HepG2 (cell line): ENCODE results near the gene ZFPM1. TPM values are rescaled to one million over a fixed set of nuclear protein-coding genes. Genes with fewer than 3 reads are reported as not detected.

ENCODE experiments used
- ARHGAP35 ChIP-seq: sonication (generic); formaldehyde crosslinking; IDR thresholded peaks from 2 replicates; pipeline ENCODE4 v1.9.0; 2022; ENCODE audit warnings: mild to moderate bottlenecking, inconsistent platforms, moderate library complexity, missing genetic modification reagents, borderline replicate concordance
- ATRX ChIP-seq: sonication (generic); formaldehyde crosslinking; IDR thresholded peaks from 2 replicates; pipeline ENCODE4 v1.4.0; 2020; ENCODE audit warnings: missing genetic modification reagents, borderline replicate concordance
- BRF2 ChIP-seq: sonication (generic); formaldehyde crosslinking; IDR thresholded peaks from 2 replicates; pipeline ENCODE4 v1.8.1; 2022; ENCODE audit warnings: mild to moderate bottlenecking, missing genetic modification reagents
- CBX5 ChIP-seq: sonication (generic); formaldehyde crosslinking; IDR thresholded peaks from 2 replicates; pipeline ENCODE4 v1.4.0; 2020; ENCODE audit warnings: missing genetic modification reagents, borderline replicate concordance
- CCAR2 ChIP-seq: fragments of 200-400 bp; formaldehyde crosslinking; optimal IDR thresholded peaks from 2 replicates; pipeline ENCODE3; 2018; ENCODE audit warnings: low read depth, mild to moderate bottlenecking, low read length, moderate library complexity
- CENPBD1 ChIP-seq: sonication (generic); formaldehyde crosslinking; IDR thresholded peaks from 2 replicates; pipeline ENCODE4 v1.8.0; 2022; ENCODE audit warnings: missing genetic modification reagents, low read depth, mild to moderate bottlenecking, borderline replicate concordance
- HDAC6 ChIP-seq: fragments of 200-600 bp; sonication (generic); IDR thresholded peaks from 2 replicates; pipeline ENCODE4 v1.7.0; 2017; ENCODE audit warnings: mild to moderate bottlenecking, antibody characterized with exemption, low read length, low read depth
- ISL2 ChIP-seq: sonication (generic); formaldehyde crosslinking; IDR thresholded peaks from 2 replicates; pipeline ENCODE4 v1.5.0; 2020; ENCODE audit warnings: missing genetic modification reagents
- NCOA5 ChIP-seq: sonication (generic); formaldehyde crosslinking; IDR thresholded peaks from 2 replicates; pipeline ENCODE4 v1.4.0; 2020; ENCODE audit warnings: missing genetic modification reagents
- PBX3 ChIP-seq: sonication (generic); formaldehyde crosslinking; IDR thresholded peaks from 2 replicates; pipeline ENCODE4 v1.8.1; 2023; ENCODE audit warnings: missing genetic modification reagents, inconsistent platforms, borderline replicate concordance
- PTBP1 ChIP-seq: fragments of 200-400 bp; formaldehyde crosslinking; IDR thresholded peaks from 2 replicates; pipeline ENCODE4 v1.6.1; 2018; ENCODE audit warnings: low read length, low read depth; ENCODE audit not compliant: poor library complexity, severe bottlenecking
- RFXANK ChIP-seq: IDR thresholded peaks from 2 replicates; pipeline ENCODE4 v1.6.1; 2016
- TRIM24 ChIP-seq: sonication (generic); formaldehyde crosslinking; IDR thresholded peaks from 2 replicates; pipeline ENCODE4 v1.8.0; 2022; ENCODE audit warnings: mild to moderate bottlenecking, missing genetic modification reagents
- WIZ ChIP-seq: sonication (generic); formaldehyde crosslinking; IDR thresholded peaks from 2 replicates; pipeline ENCODE4 v1.5.1; 2020; ENCODE audit warnings: mild to moderate bottlenecking, missing genetic modification reagents
- ZC3H4 ChIP-seq: sonication (generic); formaldehyde crosslinking; IDR thresholded peaks from 2 replicates; pipeline ENCODE4 v1.4.0; 2020; ENCODE audit warnings: missing genetic modification reagents, borderline replicate concordance
- ZNF143 ChIP-seq: sonication (generic); formaldehyde crosslinking; IDR thresholded peaks from 2 replicates; pipeline ENCODE4 v1.4.0; 2020; ENCODE audit warnings: missing genetic modification reagents
- ZNF317 ChIP-seq: sonication (generic); formaldehyde crosslinking; IDR thresholded peaks from 2 replicates; pipeline ENCODE4 v1.5.0; 2020; ENCODE audit warnings: mild to moderate bottlenecking, missing genetic modification reagents
- ZNF546 ChIP-seq: sonication (generic); formaldehyde crosslinking; conservative IDR thresholded peaks from 2 replicates; pipeline ENCODE4 v1.8.1; 2023; ENCODE audit warnings: mild to moderate bottlenecking, missing genetic modification reagents
- polyA plus RNA-seq, 8 experiments: library from polyadenylated mRNA; depleted of rRNA in 3 of 8; stranded (reverse) in 7 of 8; unstranded in 1 of 8; fragments of >200 nt; fragmentation: Illumina TruSeq in 4 of 8; extraction: Trizol in 4 of 8; gene quantifications; 2 replicates each; pipeline versions ENCODE4 v1.2.1 to v1.2.3, GENCODE V29; 2011 to 2016; ENCODE audit warnings: low read depth in 4 of 8, missing spikeins in 1 of 8, mixed read lengths in 1 of 8; ENCODE audit not compliant: insufficient read depth in 1 of 8
- total RNA-seq, 5 experiments: library from RNA; depleted of rRNA; stranded (reverse); fragments of >200 nt; fragmentation: Illumina TruSeq; extraction: Trizol; gene quantifications; 2 replicates each; pipeline ENCODE4 v1.2.3, GENCODE V29; 2016; ENCODE audit warnings: low read depth in 1 of 5
- TF ChIP-seq, protein P1 (sequence below): IDR thresholded peaks from 2 replicates; pipeline ENCODE4 v1.6.1; 2016; ENCODE audit warnings: control low read depth
- TF ChIP-seq, protein P2 (sequence below): sonication (generic); formaldehyde crosslinking; IDR thresholded peaks from 2 replicates; pipeline ENCODE4 v1.4.0; 2020; ENCODE audit warnings: mild to moderate bottlenecking, missing genetic modification reagents

The ZFPM1 gene
- total and polyA plus RNA-seq, 2 of the 13 experiments (the other 11 are each of a cell fraction or from before 2014, with no cell fraction given), result 1.3 to 3.8 TPM

DNA sequence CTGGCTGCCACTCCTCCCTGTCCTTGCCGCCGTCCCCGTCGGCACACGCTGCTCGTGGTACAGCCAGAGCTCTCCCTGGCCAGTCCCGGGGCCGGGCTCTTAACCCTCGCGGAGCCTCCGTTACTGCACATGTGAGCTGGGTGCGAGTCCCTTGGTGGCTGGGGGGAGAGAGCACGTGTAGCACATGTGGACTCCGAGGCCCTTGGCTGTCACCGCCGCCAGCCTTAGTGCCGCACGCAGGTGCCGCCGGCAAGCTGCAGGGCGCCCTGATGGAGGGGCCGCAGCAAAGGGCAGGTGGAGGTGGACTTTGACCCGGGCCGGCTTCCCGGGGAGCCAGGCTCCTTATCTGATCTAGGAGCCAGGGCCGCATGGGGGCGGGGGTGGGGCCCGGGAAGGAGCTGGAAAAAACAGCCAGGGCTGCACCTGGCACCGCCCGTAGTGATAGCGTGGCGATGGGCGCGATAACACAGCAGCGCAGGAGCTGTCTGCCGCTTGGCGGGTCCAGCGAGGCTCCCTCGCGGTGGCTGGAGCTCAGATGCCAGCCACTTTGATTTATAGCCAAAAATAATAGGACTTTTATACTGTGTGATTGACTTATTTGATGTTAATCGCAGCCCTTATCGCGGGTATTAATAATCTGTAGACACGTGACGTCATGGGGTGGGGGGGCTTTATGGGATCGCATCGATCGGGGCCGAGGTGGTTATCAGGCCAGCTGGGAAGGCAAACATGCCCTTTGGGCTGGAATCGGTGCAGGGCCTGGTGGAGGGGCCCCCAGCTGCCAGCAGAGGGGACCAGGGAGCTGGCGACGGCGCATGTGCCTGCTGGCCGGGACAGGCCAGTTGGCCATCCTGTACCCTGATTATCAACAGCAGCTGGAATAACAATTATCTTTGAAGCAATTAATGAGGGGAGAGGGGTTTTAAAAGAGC lies 35.1 kb downstream of the ZFPM1 start (continued):
- TF ChIP-seq, protein P1, sequence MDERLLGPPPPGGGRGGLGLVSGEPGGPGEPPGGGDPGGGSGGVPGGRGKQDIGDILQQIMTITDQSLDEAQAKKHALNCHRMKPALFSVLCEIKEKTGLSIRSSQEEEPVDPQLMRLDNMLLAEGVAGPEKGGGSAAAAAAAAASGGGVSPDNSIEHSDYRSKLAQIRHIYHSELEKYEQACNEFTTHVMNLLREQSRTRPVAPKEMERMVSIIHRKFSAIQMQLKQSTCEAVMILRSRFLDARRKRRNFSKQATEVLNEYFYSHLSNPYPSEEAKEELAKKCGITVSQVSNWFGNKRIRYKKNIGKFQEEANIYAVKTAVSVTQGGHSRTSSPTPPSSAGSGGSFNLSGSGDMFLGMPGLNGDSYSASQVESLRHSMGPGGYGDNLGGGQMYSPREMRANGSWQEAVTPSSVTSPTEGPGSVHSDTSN, result peak; percentile 69
- TF ChIP-seq ZNF317 (CRISPR knock-in tag) (peak; percentile 99), ATRX (CRISPR knock-in tag) (peak; percentile 97; the same call in 1 of the 2 replicates), HDAC6 (no peak), TRIM24 (peak; percentile 95), ZNF143 (CRISPR knock-in tag) (peak; percentile 80), ZC3H4 (peak; percentile 94; the same call in 1 of the 2 replicates), CENPBD1 (CRISPR knock-in tag) (peak; percentile 100), PBX3 (CRISPR knock-in tag) (peak; percentile 100), BRF2 (CRISPR knock-in tag) (peak; percentile 100), ZNF546 (CRISPR knock-in tag) (peak; percentile 100), NCOA5 (CRISPR knock-in tag) (peak; percentile 81; the same call in 1 of the 2 replicates), RFXANK (CRISPR knock-in tag) (peak; percentile 95; the same call in 1 of the 2 replicates), CBX5 (peak; percentile 100), ARHGAP35 (CRISPR knock-in tag) (peak; percentile 100), PTBP1 (peak; percentile 97), ISL2 (CRISPR knock-in tag) (peak; percentile 96), WIZ (CRISPR knock-in tag) (peak; percentile 100), CCAR2 (peak; percentile 40)
- TF ChIP-seq, protein P2, sequence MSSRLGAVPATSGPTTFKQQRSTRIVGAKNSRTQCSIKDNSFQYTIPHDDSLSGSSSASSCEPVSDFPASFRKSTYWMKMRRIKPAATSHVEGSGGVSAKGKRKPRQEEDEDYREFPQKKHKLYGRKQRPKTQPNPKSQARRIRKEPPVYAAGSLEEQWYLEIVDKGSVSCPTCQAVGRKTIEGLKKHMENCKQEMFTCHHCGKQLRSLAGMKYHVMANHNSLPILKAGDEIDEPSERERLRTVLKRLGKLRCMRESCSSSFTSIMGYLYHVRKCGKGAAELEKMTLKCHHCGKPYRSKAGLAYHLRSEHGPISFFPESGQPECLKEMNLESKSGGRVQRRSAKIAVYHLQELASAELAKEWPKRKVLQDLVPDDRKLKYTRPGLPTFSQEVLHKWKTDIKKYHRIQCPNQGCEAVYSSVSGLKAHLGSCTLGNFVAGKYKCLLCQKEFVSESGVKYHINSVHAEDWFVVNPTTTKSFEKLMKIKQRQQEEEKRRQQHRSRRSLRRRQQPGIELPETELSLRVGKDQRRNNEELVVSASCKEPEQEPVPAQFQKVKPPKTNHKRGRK (CRISPR knock-in tag), result peak; percentile 93; the same call in 1 of the 2 replicates
